GM18499 (cell line): ENCODE measurements around the gene SLC22A31.
"Not testable (repeated sequence)": the region's sequence is repeated elsewhere in the genome, so short reads cannot be mapped to it uniquely, and the experiment has no call there.

Experiments
- ATAC-seq: cut with Tn5 transposase; IDR thresholded peaks from one replicate; pipeline ENCODE4 v1.9.1; 2021; ENCODE audit warnings: moderate number of reproducible peaks; ENCODE audit not compliant: insufficient read depth, unreplicated experiment

The SLC22A31 gene

DNA sequence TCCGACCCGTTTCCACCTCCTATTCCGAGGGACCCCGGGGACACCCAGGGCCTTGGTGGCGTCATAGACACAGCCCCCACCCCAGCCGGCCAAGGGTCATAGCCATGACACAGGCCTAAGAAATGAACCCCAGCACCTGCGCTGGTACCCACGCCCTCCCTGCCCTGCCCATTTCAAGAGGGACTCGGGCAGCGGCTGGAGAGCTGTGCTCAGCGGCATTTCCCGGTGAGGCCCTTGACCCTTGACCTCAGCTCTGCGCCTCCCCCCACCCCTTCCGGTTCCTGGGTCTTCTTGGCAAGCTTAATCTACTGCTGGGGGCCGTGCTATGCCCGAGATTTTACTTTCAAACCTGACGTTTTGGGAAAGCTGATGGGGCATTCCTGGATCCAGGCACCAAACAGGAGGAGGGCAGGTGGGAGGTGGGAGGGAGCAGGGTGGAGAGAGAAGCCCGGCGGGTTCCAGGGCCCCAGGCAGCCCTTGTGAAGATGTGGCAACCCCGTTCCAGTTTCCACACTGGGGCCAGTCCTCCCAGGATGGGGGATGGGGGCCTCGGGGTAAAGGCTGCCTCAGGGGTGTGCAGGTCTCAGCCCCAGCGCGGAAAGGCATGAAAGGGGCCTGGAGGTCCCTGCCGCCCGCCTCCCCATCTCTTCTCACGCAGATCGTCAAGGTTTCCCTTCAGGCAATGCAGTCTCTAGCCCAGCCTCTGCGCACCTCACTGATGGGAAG, at the start of gene SLC22A31:
SLC22A31 (minus strand) TSS at position 414 of the 726 bp plus-strand sequence; CDS start at position 378, 36 bp downstream.
- no peak for ATAC-seq

DNA sequence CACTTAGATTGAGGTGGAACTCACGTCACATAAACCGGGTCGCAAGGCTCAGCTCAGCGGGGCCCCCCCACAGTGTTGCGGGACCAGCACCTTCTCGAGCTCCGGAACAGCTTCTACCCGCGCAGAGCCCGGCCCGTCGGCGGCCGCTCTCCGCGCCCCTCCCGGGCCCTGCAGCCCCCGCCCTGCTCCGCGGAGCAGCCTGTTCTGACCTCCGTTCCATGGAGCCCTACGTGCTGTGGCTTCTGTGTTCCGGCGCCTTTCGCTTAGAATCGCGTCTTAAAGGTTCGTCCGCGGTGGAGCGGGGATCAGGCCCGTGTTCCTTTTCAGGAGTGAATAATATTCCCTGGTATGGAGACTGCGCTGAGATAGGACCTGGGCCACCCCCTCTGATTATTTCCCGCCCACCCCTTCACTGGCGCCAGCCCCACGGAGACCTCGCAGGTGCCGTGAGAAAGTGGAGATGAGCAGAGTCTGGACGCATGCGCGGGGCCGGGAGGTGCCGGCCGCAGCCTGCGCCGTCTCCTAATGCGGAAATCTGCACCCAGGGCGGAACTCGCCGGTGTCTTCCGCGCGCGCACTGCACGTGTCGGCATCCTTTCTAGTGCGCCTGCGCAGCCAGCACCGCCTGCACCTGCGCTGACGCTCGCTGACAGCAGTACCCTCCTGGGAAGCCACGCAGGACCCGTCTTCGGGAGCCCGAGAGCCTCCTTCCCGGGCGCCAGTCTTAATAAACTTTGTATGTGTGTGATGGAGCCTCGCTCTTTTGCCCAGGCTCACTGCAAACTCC, 48.1 kb upstream of the SLC22A31 start:
- ATAC-seq = no peak

DNA sequence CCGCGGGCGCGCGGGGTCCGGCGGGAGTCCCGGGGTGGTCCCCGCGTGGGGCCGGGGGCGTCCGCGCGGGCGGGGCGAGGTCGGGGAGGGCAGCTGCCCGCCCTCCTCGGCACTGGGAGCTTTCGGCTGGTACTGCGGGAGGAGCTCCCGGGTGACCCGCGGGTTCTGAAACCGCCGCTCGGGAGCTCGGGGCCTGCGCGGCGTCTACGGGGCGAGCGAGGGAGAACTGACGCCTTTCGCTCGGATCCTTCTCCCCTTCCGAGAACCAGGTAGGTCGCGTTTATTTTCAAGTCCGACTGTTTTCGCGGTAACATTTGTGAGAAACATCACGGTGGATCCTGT, 47.4 kb upstream of the SLC22A31 start:
- ATAC-seq = not testable (repeated sequence)

DNA sequence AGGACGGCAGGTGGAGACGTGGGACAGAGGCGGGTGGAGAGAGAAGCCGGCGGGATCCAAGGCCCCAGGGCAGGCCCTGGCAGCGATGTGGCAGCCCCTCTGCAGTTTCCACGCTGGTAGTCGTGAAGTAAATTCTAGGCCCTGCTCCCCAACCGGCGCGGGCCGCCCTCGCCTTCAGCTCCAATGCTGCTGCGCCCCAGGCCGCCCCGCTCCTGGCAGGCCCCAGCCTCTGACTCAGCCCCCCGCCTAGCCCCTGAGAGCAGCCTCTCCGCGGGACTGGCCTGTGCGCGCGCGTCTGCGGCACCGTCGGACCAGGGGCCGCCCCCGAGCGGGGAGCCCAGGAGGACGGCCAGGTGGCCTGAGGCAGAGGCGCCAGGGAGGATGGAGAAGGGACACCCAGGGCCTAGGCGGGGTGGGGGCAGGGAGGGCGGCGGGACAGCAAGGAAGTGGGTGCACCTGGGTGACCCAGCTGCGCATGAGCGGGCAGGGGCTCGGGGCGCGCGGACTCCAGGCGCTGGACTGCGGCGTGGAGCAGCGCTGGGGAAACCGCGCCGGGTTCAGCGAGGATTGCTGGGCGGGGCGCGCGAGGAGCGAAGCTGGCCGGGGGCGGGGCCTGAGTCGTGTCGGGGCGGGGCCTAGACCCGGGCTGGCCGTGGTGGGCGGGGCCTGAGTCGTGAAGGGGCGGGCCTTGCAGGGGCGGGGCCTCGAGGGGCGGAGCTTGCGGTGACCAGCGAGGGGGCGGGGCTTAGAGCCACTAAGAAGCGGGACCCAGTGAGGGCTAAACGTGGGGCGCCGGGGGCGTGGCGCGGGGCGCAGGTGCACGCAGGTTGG, 46.8 kb upstream of the SLC22A31 start:
- no peak for ATAC-seq

DNA sequence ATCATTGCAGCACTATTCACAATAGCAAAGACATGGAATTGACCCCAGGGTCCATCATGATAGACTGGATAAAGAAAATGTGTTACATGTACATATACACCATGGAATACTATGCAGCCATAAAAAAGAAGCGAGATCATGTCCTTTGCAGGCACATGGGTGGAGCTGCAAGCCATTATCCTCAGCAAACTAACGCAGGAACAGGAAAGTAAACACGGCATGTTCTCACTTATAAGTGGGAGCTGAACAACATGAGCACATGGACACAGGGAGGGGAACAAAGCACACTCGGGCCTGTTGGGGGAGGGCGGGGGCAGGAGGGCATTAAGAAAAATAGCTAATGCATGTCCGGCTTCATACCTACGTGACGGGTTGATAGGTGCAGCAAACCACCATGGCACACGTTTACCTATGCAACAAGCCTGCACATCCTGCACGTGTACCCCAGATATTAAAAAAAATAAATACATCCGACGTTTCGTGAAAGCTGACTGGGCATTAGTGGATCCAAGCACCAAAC, 46.1 kb upstream of the SLC22A31 start:
- no peak for ATAC-seq

DNA sequence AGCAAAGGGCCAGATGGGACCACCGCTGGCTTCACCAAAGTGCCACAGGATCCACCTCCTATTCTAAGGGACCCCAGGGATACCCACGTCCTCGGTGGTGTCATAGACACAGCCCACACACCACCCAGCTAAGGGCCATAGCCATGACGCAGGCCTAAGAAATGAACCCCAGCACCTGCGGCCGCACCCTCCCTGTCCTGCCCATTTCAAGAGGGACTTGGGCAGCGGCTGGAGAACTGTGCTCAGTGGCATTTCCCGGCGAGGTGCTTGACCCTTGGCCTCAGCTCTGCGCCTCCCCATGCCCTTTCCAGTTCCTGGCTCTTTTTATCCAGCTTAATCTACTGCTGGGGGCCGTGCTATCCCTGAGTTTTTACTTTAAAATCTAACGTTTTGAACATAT, 44.4 kb upstream of the SLC22A31 start:
- ATAC-seq = no peak

DNA sequence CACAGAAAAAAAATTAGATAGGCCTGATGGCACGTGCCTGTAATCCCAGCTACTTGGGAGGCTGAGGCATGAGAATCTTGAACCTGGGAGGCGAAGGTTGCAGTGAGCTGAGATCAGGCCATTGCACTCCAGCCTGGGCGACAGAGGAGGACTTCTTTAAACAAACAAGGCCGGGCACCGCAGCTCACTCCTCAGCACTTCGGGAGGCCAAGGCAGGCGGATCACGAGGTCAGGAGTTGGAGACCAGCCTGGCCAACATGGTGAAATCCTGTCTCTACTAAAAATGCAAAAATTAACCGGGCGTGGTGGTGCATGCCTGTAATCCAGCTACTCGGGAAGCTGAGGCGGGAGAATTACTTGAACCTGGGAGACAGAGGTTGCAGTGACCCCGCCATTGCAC, 43.9 kb upstream of the SLC22A31 start:
- ATAC-seq = not testable (repeated sequence)

DNA sequence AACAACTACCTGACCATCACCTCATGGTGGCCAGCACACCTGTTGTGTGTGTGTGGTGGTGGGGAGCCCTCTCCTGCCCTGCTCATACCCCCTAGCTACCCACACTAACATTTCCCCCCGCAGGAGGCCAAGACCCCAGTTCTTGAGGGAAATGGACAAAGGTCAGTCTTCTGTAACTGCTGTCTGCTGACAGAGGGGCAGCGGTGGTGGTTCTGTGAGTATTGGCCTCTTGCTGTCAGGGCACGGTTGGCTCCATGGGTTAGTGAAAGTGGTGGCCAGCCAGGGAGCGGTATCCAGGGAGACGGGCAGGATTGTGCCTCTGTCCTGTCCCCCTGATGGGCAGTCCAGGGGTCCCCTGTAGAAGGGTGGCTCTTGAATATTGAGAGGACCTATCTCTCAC, 43.3 kb upstream of the SLC22A31 start:
- no peak for ATAC-seq

DNA sequence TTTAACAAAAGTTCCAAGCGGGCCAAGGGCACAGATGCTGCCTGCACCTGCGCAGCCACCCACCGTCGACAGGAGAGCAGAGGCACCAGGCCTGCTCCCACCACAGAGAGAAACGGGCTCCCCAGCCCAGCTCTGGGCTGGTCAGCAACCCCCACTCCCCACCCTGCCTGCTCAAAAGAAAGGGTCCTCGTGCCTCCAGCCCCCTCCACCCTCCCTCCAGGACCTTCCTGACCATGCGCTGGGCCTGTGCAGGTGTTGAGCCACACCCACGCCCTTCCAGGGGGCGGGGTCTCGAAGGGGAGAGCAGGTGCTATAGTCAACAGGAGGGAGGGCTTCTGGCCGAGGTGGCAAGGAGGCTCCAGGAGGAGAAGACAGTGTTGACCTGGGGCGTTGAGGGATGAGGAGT, 42.5 kb upstream of the SLC22A31 start:
- ATAC-seq = no peak

DNA sequence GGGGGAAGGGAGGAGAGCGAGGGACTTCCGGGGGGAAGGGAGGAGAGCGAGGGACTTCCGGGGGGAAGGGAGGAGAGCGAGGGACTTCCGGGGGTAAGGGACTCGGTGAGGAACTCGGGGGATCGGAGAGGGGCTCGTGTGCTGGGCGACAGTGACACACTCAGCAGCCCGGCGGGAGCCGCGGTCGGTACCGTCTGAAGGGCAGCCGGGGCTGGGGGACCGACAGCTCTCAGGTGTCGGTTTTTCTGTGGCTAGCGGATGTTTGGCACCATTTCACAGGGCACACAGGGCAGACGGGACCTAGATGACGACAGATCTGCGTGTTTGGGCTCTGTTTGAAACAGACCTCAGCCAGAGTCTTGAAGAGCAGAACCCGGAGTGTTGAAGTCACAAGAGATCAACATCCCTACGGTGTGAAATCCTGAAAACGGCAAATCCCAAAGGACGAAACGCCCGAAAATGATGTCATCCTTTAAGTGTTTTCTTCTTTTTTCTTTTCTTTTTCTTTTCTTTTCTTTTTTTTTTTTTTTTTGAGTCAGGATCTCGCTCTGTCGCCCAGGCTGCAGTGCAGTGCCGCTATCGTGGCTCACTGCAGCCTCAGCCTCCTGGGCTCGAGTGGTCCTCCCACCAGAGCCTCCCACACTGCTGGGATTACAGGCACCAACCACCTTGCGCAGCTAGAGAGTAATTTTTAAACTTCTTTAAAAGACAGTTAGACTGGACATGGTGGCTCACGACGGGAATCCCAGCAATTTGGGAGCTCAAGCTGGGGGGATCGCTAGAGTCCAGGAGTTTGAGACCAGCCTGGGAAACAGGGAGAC, 41.1 kb upstream of the SLC22A31 start:
- no peak for ATAC-seq

DNA sequence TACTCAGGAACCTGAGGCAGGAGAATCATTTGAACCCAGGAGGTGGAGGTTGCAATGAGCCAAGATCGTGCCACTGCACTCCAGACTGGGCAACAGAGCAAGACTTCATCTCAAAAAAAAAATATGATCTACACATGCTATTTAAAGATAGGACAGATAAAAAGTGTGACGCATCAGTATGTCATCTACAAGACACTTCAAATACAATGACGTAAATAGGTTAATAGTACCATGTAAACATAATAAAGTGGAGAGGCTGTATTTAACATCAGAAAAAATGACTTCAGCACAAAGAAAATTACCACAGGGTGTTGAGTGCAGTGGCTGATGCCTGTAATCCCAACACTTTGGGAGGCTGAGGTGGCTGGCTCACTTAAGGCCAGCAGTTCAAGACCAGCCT, 37.4 kb upstream of the SLC22A31 start:
- ATAC-seq = no peak

DNA sequence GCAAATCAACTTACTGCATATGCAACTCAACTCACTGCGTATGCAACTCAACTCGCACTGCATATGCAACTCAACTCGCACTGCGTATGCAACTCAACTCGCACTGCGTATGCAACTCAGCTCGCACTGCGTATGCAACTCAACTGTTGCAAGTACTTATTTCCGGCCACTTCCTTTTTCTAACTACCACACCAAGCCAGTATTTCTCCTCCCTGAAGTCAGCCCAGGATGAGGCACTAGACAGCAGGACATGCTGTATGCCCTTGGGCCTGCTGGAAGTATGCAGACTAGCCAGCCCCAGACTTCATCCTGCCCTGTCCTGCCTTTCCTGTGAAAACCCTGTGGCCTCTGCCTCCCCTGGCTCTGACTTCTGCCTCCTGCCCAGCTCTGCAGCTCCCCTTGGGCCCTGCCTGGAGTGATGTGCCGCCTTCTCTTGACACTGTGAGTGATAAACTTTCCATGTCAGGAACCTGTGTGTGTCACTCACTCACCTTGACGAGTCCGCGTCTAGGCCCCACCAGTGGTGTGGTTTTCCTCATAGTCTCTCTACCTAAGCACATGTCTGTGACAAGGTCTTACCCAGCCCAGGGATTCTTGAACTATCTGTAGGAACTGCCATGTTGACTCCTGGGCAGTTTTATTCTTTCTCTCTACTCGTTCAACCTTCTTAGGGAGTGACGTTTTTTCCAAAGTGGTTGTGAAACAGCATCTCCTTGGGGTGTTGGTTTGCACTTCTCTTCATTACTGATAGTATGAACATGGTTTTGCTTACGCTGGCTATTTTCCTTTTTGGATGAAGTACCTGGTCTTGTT, 33.5 kb upstream of the SLC22A31 start:
- ATAC-seq = no peak

DNA sequence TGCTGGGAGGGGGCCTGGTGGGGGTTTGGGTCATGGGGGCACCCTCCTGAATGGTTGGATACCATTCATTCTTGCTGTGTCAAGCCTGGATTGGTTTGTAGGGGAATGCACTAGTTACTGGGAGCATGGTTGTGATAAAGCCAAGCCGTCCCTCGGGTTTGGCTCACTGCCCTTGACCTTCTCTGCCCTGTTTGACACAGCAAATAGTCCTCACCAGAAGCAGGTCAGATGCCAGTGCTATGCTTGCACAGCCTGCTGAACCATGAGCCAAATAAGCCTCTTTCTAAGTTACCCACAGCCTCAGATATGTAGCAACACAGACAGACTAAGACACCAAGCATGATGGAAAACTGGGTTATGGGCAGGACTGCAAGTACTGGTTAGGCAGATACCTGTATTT, 31.8 kb upstream of the SLC22A31 start:
- no peak for ATAC-seq

DNA sequence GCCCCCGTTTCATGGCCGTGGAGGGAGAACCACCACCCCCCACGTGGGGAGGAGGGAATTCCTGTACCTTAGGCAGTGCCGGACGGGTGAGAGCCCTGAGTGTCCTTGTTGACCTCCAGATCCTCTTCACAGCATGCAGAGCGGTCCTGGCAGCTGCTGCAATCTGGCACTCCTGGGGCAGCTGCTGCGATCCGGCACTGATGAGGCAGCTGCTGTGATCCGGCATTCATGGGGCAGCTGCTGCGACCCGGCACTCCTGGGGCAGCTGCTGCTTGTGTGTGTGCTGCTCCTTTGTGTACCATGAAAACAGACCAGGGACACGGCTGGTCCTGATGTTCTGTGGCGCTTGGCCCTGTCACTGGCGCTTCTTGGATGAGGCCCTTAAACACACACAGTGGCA, 29.9 kb upstream of the SLC22A31 start:
- ATAC-seq = no peak

DNA sequence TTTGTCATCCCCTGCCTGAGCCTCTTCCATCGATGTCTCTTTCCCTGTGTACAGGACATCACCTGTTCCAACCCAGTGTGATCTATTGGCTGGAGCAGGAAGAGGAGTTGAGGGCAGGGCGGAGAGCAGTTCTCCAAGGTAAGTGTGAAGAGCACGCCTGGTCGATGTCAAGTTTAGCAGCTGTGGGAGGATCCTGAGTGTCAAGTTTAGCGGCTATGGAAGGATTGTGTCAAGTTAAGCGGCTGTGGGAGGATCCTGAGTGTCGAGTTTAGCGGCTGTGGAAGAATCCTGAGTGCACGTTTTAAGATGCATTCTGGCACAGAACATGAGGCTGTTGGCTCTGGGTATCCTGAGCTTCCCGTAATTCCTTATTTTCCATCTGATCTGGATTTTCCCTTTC, 24.3 kb upstream of the SLC22A31 start:
- ATAC-seq = no peak

DNA sequence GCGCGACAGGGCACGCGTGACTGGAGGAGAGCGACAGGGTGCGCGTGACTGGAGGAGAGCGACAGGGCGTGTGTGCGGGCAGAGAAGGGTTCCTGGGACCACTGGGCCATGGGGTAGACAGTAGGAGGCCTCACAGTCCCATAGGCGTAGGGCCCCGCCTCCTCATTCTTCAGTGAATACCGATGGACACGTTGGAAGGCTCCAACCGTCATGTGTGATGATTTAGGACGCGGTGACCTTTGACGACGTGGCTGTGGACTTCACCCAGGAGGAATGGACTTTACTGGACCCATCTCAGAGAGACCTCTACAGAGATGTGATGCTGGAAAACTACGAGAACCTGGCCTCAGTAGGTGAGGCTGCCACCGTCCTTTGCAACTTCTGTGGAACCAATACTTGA, 22.6 kb upstream of the SLC22A31 start:
- no peak for ATAC-seq

DNA sequence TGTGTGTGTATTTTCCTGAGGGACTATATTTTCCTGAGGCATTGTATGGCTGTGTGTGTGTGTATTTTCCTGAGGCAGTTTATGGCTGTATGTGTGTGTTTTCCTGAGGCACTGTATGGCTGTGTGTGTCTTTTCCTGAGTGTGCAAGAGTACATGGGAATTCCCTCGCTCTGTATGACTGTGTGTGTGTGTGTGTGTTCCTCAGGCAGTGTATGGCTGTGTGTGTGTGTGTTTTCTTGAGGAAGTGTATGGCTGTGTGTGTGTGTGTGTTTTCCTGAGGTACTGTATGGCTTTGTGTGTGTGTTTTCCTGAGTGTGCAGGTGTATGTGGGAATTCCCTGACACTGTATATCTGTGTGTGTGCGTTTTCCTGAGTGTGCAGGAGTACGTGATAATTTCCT, 21.3 kb upstream of the SLC22A31 start:
- ATAC-seq = no peak

DNA sequence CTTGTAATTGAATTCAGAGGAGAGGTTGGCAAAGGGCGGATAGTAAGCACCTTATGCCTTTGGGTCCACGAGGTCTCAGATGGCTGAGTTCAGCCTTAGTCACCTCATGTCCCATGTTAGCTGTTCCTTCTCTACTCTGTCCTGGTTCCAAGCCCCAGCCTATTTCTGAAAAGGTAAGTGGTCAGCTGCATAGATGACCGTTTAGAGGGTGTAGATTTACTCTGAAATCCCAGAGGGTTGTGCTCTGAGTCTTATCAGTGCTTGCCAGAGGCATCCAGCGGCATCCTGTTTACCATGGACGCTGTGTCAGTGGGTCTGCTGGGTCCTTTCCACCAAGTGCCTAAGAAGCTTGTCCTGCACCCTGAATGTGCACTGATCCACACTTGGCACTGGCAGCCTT, 19.0 kb upstream of the SLC22A31 start:
- ATAC-seq = no peak
